GM23338 (cell line): Measurements from ENCODE around the gene ISG15.

Experiments used
- POLR2AphosphoS5 ChIP-seq: IDR thresholded peaks from 2 replicates; pipeline ENCODE4 v1.6.1; 2016; ENCODE audit warnings: antibody characterized with exemption, low read depth
- TF ChIP-seq, protein P1 (sequence below), 2 experiments: fragments of 200-600 bp in 1 of 2; sonication (generic) in 1 of 2; conservative IDR thresholded peaks; 2 replicates each; pipeline versions ENCODE4 v1.5.1 to v1.6.1; 2016 to 2017; ENCODE audit warnings: antibody characterized with exemption in 2 of 2, low read depth in 2 of 2, mild to moderate bottlenecking in 2 of 2, moderate library complexity in 1 of 2

DNA sequence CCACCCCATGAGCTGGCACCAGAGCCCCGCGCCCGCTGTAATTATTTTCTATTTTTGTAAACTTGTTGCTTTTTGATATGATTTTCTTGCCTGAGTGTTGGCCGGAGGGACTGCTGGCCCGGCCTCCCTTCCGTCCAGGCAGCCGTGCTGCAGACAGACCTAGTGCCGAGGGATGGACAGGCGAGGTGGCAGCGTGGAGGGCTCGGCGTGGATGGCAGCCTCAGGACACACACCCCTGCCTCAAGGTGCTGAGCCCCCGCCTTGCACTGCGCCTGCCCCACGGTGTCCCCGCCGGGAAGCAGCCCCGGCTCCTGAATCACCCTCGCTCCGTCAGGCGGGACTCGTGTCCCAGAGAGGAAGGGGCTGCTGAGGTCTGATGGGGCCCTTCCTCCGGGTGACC is 41.7 kb downstream of the ISG15 start:
- TF ChIP-seq POLR2AphosphoS5: no peak
- TF ChIP-seq, protein P1, sequence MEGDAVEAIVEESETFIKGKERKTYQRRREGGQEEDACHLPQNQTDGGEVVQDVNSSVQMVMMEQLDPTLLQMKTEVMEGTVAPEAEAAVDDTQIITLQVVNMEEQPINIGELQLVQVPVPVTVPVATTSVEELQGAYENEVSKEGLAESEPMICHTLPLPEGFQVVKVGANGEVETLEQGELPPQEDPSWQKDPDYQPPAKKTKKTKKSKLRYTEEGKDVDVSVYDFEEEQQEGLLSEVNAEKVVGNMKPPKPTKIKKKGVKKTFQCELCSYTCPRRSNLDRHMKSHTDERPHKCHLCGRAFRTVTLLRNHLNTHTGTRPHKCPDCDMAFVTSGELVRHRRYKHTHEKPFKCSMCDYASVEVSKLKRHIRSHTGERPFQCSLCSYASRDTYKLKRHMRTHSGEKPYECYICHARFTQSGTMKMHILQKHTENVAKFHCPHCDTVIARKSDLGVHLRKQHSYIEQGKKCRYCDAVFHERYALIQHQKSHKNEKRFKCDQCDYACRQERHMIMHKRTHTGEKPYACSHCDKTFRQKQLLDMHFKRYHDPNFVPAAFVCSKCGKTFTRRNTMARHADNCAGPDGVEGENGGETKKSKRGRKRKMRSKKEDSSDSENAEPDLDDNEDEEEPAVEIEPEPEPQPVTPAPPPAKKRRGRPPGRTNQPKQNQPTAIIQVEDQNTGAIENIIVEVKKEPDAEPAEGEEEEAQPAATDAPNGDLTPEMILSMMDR (conservative IDR thresholded peaks at IDR 0.05; ENCODE audit: low read depth in 2 of 2): no peak
